NCI-H69 (cell line): ENCODE data around the gene TRPV4.
"Not testable (repeated sequence)": the region's sequence is repeated elsewhere in the genome, so short reads cannot be mapped to it uniquely, and the experiment has no call there.

Experiments used
- DNase-seq: peaks from one replicate; lab custom pipeline; 2025; lab: John Stamatoyannopoulos, UW

TRPV4 gene

GRCh38 chr12:109833307-109834189, at the start of gene TRPV4:
Gene TRPV4, minus strand, starts transcription at chr12:109833398. Its CDS starts 18,602 bp downstream, at chr12:109814796.
- peak; percentile 44 for DNase-seq

GRCh38 chr12:109881752-109882151, 48.6 kb upstream of the TRPV4 start:
- no peak for DNase-seq

GRCh38 chr12:109880938-109881337, 47.7 kb upstream of the TRPV4 start:
- peak; percentile 39 for DNase-seq

- DNase-seq: peak; percentile 96
Observed at GRCh38 chr12:109880043-109880931, 47.1 kb upstream of the TRPV4 start, which contains the start of gene GLTP. Gene GLTP, minus strand, starts transcription at chr12:109880541. Its CDS starts 167 bp downstream, at chr12:109880374.

- peak; percentile 49 for DNase-seq
Observed at GRCh38 chr12:109879351-109880042, 46.3 kb upstream of the TRPV4 start.

- DNase-seq: no peak
Observed at GRCh38 chr12:109878749-109879148, 45.6 kb upstream of the TRPV4 start.

GRCh38 chr12:109878247-109878625, 45.0 kb upstream of the TRPV4 start:
- no peak for DNase-seq

- DNase-seq: no peak
Observed at GRCh38 chr12:109877504-109878246, 44.5 kb upstream of the TRPV4 start.

GRCh38 chr12:109876406-109876805, 43.2 kb upstream of the TRPV4 start:
- DNase-seq: no peak

GRCh38 chr12:109875572-109876131, 42.5 kb upstream of the TRPV4 start:
- peak; percentile 46 for DNase-seq

GRCh38 chr12:109873653-109874052, 40.5 kb upstream of the TRPV4 start:
- DNase-seq: no peak

GRCh38 chr12:109871668-109872314, 38.6 kb upstream of the TRPV4 start:
- DNase-seq: no peak

- no peak for DNase-seq
Observed at GRCh38 chr12:109870648-109871047, 37.5 kb upstream of the TRPV4 start.

GRCh38 chr12:109868182-109869051, 35.2 kb upstream of the TRPV4 start:
- no peak for DNase-seq

GRCh38 chr12:109864916-109865315, 31.7 kb upstream of the TRPV4 start:
- no peak for DNase-seq

- DNase-seq: peak; percentile 40
Observed at GRCh38 chr12:109863847-109864712, 30.9 kb upstream of the TRPV4 start.

- not testable (repeated sequence) for DNase-seq
Observed at GRCh38 chr12:109862491-109862890, 29.3 kb upstream of the TRPV4 start.

GRCh38 chr12:109861689-109862314, 28.6 kb upstream of the TRPV4 start:
- no peak for DNase-seq
